Hindlimb muscle (tissue), 1 donor: Measurements from ENCODE around the gene KCNE2. TPM values are rescaled to one million over a fixed set of nuclear protein-coding genes. Genes with fewer than 3 reads are reported as not detected.
A peak's percentile ranks its signal among the peaks of the same experiment; 100 is the strongest.

ENCODE experiments used
- DNase-seq: peaks from one replicate; pipeline ENCODE4 v3.0.0-alpha.2; 2013
- polyA plus RNA-seq: library from polyadenylated mRNA; unstranded; fragments of 120-200 nt; gene quantifications from one replicate; pipeline ENCODE4 v1.2.1, GENCODE V29; 2013; ENCODE audit not compliant: insufficient read length

KCNE2 gene, protein sequence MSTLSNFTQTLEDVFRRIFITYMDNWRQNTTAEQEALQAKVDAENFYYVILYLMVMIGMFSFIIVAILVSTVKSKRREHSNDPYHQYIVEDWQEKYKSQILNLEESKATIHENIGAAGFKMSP
- 0.75 TPM for polyA plus RNA-seq

DNA sequence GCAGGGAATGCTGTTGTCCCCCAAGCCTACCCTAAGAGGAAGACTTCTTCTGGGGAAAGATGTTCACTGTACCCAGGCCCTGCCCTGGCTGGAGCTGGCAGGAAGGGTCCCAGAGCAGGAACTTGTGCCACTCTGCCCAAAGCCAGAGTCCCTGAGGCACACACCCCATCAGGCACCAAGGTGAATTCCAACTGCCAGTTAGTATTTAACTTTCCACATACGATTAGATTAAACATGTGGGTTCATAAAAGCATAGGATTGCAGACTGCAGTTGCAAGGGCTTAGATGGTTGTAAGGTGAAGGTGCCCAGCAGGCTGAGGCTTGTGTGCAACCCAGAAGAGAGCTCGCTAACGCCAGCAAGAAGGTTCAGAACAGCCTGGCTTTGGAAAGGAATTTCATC, at the start of gene KCNE2:
TSS of gene KCNE2 (plus strand) at position 274 of the 400 bp plus-strand sequence. CDS start 6,473 bp downstream, outside the sequence.
- no peak for DNase-seq

DNA sequence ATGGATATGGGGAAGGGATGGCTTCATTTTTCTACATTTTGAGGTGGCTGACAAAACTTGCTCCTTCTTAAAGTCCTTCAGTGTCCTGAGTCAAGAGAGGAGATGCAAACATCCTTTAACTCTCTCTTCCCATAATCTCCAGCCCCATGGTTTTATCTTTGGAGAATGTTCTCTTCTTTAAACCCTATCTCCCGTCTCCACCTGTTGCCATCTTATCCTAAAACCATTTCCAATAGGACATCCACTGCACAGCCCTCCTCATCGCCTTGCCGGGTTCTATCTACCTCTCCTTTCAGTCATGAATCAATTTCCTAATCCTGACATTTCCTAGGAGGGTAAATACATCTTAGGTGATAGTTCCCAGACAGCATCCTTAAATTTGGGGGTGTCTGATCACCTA, 44.2 kb upstream of the KCNE2 start:
- no peak for DNase-seq

DNA sequence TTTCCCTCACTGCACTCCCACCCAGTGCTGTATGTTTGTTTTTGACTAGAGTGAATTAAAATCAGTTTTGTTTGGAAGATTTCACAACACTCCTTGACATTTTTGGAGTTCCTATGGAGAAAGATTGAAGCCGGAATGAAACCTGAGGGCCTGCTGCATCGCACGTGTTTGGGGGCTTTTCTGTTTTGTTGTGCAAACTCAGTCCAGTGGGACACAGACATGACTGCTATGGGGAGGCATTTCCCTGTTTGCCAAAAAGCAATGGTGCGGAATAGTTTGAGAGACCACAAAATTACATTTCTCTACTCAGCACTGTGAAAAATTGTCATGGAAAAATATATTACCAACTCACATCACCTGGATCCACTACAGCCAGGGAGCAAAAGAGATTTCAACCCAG, 43.8 kb upstream of the KCNE2 start:
- DNase-seq = no peak

DNA sequence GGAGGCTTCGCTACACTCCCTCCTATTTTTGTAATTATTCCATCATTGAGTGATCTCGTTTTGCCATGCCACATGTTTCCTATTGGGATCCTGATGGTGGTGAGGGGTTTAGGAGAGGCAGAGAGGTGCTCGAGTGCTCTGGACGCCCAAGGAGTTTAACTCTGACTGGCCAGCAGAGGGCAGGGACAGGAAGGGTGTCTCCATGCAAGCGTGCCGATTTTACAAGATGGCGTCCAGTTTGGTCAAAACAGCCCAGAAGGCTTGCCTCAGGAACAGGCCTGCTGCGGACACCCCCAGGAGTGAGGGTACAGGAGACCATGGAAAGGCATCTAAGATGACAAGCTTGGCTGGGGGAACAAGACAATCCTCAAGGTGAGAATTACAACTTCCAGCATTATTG, 33.8 kb upstream of the KCNE2 start:
- no peak for DNase-seq

DNA sequence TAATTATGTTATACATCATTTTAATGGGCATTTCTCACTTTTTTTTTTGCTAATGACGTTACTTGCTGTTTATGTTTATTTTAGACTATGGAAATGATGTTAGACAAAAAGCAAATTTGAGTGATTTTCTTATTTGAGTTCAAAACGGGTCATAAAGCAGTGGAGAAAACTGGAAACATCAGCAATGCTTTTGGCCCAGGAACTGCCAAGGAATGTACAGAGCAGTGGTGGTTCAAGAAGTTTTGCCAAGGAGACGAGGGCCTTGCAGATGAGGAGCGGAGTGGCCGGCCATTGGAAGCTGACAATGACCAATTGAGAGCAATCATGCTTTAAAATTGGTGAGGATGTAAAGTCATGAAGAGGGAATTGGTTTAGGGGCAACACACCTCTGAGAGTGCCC, 32.1 kb upstream of the KCNE2 start:
- no peak for DNase-seq

DNA sequence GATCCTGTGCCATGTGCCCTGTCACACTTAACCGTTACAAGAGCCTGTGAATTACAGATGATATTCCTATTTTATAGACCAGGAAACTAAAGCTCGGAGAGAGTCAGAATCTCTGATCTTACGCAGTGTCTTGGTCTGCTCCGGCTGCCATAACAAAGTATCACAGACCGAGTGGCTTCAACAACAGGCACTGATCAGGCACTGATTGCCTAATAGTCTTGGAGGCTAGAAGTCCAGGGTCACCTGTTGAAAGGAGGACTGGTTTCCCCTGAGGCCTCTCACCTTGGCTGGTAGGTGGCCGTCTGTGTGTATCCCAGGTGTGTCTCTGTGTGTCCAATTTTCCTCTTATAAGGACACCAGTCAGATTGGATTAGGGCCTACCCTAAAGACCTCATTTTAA, 31.5 kb upstream of the KCNE2 start:
- no peak for DNase-seq

DNA sequence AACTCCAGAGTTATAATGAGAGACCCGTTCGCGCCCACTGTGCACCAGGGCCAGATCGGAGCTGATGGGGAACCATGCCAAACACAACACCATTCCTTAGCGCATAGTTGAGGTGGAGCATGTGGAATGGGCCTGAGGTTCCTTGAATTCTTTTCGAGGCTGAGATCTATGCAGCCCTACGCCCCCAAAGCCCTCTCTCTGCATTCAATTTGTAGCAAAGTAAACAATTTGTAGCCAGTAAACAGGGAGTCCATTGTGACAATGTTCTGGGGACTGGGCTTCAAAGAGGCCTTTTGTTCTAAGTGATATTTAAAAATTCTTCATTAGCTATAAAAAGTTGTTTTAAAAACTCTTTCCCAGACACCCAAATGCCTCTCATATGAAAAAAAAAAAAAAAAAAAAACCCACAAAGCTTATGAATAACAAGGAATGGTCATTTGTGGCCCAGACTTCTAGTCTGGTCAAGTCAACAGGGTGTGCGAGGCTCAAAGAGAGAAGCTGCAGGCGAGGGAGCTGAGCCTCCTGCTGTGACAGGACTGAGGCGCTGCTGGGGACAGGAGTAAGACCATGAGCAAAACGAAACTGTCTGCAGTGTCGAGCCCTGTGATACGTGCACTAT, 30.6 kb upstream of the KCNE2 start:
- no peak for DNase-seq

DNA sequence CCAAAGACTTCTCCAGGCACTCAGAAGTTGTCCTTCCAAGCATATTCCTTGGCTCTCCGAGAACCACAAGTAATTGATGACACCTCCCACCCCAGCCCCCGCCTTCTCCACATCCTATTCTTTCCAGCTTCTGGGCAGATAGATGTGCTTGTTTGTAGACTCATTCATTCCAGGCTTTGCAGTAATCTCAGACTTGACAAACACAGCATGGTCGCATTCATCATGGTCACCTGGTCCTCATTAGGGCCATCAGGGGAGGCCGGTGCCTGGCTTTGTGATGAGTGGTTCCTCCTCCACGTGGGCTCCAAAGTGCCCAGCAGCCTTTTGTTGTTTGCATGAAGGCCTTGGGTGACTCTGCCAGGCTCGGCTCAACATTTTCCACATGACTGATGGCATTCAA, 28.5 kb upstream of the KCNE2 start:
- DNase-seq = no peak

DNA sequence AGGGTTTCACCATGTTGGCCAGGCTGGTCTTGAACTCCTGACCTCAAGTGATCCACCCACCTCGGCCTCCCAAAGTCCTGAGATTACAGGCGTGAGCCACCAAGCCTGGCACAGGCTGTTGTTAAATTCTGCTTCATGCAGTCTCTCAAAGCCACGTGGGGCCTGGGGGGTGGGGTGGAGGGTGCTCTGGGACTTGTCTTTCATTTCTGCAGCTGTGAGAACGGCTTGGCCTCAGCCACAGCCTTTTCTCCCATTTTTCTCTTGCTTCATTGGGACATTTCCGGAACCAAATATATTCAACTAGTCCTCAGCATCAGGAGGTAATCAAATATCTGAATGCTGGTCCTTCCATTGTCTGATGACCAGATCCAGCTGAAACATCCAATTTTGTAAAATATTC, 27.6 kb upstream of the KCNE2 start:
- no peak for DNase-seq

DNA sequence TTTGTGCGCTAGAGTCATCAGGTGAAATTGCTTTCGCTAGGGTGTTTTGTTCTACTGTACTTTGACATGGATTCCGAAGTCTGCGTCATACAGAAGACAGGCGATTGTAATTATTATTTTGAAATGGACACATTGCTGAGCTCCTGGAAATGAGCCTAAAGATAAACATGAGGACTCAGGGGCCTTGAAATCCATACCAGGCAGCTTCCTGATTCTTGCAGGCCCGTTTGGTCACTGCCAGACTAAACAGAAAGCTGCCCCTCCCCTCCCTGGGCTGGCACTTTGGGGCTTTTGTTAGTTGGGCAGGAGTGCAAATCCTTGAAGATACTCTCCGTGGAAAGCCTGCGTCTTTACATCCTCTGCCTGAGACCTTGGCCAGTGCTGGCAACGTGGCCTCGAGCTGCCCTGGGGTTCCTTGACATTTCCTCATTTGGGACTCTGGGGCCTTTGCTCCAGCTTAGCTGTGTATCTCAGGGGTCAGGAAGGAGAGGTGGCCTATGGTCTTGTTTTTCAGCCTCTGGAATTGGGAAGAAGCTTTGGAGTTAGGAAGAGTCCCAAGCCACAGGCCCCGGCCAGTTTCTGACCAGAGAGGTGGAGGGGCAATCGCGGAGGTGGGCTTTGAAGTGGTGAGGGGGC, 26.9 kb upstream of the KCNE2 start:
- no peak for DNase-seq

DNA sequence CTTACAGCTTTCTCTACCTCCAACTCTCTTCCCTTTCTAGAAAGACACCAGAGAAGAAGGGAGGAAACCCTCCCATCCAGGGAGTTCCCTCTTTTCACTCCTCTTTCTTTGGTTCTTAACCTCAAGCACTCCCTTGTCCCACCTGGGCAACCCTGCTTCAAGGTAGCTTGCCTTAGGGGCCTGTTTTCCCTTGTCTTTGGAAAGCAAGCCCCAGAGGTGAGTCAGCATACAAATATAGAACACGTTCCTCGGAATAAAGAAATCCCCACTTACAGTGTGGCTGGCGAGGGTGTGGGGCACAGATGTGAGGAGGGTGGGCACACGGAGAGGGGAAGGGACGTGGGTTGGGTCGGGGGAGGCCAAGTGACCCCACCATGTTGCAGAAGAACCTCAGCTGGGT, 26.1 kb upstream of the KCNE2 start:
- DNase-seq = no peak

DNA sequence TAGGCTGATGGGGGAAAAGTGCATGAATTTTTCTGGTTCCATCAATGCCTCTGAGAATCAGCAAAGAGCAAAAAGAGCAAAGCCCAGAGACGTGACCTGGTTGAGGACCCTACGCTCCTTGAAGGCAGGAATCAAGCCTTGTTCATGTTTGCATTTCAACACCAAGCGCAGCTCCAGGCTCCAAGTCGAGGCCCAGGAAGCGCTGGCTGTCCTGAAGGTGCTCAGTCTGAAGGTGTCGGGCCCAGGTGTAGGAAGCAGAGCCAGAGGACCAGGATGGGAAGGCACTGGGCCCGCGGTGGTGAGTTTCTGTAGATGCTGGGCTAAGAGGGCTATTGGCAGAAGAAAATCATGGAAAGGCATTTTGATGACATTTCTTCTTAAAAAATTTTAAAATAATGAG, 25.6 kb upstream of the KCNE2 start:
- DNase-seq = no peak

DNA sequence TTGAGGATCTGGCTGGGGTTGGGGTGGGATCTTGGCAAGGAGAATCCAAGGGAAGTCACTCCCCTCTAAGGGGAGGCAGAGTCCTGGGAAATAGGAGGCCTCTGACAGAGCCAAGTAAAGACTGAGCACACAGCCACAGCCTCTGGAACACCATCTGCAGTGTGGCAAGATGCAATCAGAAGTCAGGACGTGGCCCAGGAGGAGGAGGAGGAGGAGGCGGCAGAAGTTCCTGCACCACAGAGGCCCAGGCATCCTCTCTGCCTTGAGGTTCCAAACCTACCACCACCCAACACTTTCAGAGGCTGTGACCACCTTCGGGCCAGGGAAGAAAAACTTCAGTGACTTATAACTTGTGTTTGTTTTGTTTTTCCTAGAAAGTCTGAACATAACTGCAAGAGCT, 23.7 kb upstream of the KCNE2 start:
- DNase-seq = no peak

DNA sequence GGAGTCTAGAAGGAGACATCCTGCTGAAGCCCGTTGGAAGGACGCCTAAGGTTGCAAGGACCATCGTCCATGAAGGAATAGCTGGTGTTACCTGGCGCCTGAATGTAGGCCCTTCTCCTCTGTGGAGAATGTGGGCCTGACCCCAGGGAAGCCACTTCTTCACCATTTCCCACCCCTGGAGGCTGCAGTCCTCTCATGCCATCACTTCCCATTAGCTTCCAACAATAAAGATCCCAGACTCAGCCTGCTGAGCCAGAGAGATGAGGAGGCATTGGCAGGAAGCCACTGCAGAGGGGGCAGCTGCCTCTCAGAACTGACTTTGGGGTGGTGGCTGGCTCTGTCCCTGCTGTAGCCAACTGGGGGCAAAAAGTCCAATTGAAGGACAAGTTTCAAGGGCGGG, 21.3 kb upstream of the KCNE2 start:
- DNase-seq = no peak

DNA sequence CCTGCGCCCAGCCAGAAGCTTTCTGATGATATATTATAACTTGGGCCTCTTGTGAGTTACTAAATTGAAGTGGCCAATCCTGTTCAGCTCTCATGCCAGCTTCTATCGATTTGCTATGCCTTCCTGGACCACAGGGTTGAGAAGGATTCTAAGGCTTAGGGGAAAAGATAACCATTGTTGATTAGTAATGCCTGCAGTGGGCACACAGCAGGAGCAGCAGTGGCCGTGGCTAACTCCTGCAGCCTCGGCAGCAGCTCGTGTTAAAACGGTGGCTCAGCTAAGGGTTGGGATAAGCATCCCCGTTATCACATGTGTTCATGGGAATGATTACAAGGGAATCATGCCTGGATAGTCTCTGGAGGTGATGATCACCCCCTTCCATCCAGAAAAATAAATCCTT, 20.5 kb upstream of the KCNE2 start:
- DNase-seq = no peak

DNA sequence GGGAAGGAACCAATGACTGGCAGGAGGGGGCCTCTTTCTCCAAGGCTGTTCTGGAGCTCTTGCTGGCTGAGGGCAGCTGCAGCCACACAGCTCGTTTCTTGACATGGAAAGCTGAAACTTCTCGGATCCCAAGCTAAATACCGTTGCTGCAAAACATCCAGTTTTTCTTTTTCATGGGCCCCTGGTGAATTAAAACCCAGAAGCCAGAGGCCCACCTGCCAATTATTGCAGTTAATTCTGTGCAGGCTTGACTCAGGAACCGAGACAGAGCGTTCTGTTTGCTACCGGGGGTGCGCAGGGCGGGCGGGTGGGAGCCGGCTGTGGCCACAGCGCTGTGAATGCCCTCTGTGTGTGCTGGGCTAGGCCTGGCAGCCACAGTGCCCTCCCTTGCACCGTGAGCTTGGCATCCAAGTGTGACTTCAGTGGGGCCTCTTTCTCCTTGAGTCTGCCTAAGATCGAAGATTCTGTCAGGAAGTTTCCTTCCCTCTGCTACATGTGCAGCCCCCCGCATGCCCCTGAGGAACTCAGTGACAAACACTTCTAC, 19.9 kb upstream of the KCNE2 start:
- DNase-seq = no peak

DNA sequence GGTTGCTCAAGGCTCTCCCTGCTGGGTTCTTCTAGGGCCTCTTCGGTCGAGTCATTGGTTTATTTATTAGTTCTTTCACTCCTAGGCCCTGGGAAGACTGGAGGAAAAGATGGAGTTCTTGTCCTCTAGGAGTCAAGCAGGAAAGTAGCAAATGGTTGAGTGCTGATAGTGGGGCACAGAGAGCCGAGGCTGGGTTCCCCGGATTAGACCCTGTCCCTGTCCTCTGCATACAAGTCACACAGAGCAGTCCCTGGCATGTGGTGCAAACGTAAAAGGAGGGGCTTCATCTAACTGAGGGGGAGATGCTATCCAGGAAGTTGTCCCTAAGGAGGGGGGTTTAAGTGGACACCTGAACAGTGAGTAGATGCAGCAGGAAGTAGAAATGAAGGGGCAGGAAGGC, 19.2 kb upstream of the KCNE2 start:
- DNase-seq = no peak

DNA sequence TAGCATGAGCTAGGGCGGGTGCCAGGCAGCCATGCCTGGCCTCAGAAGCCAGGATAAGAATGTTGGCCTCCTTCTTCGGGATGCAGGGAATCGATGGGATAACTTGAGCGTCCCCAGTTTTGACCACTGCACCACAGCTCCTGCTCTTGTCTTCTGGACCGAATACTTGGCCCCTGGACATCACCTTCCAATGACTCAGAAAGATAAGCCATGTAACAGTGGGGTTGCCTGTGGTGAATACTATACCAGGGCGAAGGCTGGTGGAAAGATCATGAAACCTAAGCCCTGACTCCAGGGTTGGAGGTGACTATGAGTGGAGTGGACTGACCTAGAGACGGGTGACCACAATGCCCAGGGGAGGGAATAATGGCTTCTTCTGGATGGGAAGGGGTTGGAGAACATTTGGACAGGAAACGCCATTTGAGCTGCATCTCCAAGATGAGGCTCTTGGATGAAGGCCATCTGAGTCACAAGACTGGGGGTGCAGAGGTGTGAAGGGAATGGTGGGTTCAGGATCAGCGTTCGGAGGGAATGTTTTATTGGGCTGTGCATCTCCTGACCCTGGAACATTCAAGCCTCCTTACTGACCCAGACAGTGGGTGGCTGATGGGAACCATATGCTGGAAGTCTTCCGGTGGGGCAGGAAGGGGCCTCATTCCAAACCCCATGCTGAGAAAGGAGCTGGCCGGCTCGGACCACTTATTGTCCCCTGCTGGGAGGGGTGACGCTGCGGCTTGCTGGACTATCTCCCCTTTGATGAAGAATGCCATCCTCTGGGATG, 18.5 kb upstream of the KCNE2 start:
- DNase-seq = no peak

DNA sequence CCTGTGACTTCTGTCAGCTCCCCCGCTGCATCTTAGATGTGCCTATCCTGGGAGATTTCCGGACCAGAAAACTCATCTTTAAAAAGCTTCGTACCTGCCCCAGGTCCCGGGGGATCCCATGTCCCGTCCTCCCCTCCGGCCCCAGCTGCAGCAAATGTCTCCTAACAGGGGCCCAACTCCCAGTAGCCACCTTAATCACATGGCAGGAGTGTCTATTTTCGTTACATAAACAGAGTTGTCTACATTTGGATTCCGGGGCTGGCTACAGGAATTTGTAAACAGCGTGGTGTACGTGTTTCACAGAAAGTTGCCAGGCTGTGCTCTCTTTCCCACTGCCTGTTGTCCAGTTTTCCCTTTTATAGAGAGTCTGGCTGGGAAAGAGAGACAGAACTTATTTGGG, 17.9 kb upstream of the KCNE2 start:
- DNase-seq = no peak

DNA sequence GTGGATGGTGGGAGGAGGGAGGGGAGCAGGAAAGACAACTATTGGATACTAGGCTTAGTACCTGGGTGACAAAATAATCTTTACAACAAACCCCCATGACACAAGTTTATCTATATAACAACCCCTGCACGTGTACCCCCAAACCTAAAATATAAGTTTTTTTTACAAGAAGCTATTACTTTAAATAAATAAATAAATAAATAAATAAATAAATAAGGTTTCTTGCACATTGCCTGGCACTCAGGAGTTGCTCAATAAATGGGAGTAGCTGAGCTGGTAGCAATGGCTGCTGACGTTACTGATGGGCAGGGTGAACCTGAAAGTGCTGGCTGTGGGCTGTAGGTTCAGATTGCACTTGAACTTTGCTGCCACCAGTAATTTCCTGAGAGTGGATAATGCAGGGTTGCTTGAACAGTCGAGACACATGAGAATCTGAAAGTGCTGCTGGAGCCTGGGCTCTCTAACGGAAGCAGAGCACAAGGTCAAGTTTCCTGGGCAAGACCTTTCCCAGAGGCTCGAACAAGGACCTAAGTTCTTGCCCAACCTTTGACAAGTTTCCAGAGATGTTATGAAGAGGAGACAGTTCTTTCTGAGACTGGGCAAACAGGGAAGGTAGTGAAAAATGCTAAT, 14.8 kb upstream of the KCNE2 start:
- DNase-seq = no peak

DNA sequence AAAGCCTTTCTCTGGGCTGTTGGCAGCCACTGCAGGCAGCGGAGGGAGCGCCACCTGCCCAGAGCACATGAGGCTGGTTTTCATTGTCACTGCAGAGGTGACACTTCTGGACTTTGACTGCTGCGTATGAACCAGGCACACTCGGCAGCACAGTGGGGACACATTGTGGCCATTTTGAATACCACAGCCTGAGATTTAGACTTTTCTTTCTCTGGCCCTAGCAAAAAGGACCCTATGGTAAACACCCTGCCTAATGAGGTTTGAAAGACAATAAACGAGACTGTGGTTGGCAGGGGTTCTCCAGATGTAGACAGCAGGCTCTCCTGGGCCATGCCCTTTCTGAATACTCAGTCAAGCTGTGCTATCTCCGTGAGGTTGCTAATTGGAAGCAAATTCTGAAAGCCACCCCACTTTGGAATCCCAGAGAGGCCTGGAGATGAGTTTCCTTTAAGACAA, 12.0 kb upstream of the KCNE2 start:
- DNase-seq = peak; percentile 48

DNA sequence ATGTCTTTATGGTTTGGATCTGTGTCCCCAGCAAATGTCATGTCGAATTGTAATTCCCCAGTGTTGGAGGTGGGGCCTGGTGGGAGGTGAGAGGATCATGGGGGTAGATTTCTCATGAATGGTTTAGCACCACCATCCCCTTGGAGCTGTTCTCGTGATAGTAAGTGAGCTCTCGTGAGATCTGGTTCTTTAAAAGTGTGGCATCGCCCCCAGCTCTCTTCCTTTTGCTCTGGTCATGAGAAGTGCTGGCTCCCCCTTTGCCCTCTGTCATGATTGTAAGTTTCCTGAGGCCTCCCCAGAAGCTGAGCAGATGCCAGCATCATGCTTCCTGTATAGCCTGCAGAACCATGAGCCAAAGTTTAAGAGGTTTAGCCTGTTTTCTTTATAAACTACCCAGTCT, 11.2 kb upstream of the KCNE2 start:
- no peak for DNase-seq

DNA sequence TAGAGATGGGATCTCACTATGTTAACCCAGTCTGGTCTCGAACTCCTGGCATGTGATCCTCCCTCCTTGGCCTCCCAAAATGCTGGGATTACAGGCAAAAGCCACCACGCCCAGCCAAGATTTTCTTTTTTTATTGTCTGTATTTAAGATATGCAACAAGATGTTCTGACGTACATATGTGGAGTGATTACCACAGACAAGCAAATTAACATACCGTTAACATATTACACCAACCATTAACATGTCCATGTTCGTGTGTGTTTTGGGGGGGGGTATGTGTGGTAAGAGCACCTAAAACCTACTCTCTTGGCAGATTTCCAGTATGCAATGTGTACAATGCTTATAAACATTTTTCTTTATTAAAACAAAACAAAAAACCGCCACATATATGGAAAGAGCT, 10.6 kb upstream of the KCNE2 start:
- DNase-seq = no peak
